HG03064 (cell line): Measurements from ENCODE around the gene XRN1.
"Not testable (repeated sequence)": the region's sequence is repeated elsewhere in the genome, so short reads cannot be mapped to it uniquely, and the experiment has no call there.

Source experiments
- ATAC-seq: cut with Tn5 transposase; IDR thresholded peaks from one replicate; pipeline ENCODE4 v1.9.1; 2021; ENCODE audit warnings: low read depth; ENCODE audit not compliant: unreplicated experiment

XRN1 gene

DNA sequence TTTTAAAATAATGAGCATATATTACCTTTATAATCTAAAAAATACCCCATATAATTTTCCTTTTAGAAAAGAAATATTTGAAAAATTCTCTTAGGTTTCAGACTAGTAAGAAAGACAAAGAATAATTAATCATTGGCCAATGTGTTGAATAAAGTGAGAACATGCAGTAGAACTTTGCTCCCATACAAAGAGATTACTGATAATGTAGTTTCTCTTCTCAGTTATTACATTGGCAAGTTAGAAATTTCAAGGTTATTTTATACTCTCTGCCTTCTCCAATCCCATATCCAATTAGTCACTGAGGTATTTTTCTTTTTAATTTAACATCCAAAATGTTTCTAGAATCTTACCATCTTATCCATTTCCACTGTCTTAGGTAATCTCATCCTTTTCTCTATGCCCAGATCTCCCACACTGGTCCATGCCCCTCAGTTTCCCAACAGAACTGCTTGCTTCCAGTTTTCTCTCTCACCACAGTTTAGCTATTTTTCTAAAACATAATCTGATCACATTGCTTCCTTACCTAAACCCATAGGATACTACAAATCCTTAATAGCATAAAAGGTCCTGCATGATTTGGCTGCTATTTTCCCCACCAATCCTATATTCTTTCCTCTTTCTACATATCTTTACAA is 10.8 kb downstream of the XRN1 start:
- no peak for ATAC-seq

GRCh38 chr3:142434503-142434902 is 13.3 kb downstream of the XRN1 start:
- ATAC-seq: no peak

GRCh38 chr3:142433110-142433509 is 14.7 kb downstream of the XRN1 start:
- no peak for ATAC-seq

- ATAC-seq: no peak
Observed at GRCh38 chr3:142429582-142429981, 18.3 kb downstream of the XRN1 start.

GRCh38 chr3:142424754-142425153 is 23.1 kb downstream of the XRN1 start:
- no peak for ATAC-seq

- ATAC-seq: no peak
Observed at GRCh38 chr3:142418926-142419592, 28.8 kb downstream of the XRN1 start.

DNA sequence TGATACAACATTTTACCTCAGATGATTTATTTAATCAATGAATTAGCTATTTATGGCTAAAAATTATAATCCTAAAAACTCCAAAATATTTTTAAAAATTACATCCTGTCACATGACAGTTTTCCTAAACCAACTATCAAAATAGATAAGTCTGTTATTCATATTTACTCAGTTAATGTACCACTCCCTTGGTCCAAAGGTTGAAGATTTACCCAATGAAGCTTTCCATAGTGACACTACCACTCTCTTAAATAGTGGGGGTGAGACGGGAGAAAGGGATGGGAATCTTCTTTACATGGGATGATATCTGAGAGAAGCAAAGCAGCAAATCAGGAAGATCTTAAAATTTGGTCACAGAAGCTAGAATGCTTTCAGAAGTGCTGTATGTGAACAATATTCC is 30.5 kb downstream of the XRN1 start:
- ATAC-seq: no peak

- not testable (repeated sequence) for ATAC-seq
Observed at GRCh38 chr3:142400537-142400936, 47.3 kb downstream of the XRN1 start.

DNA sequence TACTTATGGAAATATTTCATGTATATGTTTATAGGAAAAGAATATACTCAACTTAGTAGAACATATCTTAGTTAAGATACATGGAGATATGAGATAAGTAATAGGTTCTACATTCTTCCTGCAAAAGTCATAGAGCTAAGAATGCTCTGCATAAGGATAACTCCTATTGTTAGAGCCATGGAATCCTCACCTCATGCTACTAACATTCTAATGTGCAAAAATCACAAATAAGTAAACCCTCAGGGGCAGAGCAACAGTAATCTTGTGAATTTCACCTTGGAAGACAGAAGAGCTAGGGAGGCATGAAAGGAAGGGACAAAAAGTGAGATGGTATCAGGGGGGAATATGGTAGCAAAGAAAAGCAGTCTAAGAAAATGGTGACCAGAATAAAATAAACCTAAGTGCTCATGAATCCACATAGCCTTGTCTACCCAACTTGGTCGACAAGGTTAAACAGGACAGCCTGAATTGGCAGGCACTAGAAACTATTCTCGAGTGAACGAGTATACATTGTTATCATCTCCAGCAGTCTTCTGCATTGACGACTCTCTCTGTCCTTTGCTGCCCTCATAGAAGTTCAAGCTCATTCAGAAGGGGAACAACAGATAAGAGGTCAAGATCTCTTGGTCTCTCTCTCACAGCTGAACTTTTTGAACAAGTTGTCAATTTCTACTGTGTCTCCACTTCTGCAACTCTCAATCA is 52.8 kb downstream of the XRN1 start:
- ATAC-seq: no peak

DNA sequence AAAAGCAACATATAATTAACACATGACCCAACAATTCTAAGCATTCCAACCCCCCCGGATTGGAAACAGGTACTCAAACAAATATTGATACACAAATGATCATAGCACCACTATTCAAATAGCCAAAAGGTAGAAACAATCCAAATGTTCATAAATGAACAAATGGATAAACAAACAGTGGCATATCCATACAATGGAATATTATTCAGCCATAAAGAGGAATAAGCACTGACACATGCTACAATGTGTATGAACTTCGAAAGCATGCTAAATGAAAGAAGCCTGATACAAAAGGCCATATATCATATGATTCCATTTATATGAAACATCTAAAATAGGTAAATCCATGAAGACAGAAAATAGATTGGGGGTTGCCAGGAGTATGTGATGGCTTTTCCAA is 62.8 kb downstream of the XRN1 start:
- ATAC-seq: no peak

DNA sequence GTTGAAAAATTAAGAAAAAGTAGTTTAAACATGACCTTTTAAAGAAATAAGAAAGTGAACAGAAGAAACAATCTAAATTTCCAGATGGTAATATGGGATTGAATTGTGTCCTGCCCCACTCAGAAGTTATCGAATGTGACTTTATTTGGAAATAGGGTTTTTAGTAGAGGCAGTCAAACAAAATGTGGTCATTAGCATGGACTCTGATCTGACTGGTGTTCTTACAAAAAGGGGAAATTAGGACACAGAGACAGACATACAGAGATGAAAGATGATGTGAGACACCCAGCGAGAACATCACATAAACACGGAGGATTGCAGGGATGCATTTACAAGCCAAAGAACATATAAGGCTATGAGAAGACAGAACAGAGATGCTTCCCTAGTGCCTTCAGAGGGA is 73.2 kb downstream of the XRN1 start:
- ATAC-seq: no peak

DNA sequence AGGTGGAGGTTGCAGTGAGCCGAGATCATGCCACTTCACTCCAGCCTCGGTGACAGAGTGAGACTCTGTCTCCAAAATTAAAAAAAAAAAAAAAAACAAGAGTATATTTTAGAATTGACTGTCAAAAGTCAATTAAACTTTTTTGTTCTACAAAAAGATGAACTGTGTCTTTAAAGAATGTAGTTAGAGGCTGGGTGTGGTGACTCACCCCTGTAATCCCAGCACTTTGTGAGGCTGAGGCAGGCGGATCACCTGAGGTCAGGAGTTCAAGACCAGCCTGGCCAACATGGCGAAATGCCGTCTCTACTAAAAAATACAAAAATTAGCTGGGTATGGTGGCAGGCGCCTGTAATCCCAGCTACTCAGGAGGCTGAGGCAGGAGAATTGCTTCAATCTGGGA is 78.3 kb downstream of the XRN1 start:
- ATAC-seq: not testable (repeated sequence)

- no peak for ATAC-seq
Observed at GRCh38 chr3:142366434-142366833, 81.4 kb downstream of the XRN1 start.

GRCh38 chr3:142363936-142364467 is 83.8 kb downstream of the XRN1 start:
- ATAC-seq: no peak

DNA sequence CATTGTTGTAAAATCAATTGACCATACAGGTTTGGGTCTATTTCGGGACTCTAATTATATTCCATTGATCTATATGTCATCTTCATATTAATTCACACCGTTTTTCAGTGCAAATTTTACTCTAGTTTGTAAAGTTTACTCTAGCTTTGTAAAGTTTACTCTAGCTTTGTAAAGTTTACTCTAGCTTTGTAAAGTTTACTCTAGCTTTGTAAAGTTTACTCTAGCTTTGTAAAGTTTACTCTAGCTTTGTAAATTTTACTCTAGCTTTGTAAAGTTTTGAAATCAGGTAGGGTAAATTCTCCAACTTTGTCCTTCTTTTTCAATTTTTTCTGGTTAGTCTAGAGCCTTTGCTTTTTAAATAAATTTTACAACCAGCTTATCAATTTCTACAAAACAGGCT is 84.4 kb downstream of the XRN1 start:
- ATAC-seq: not testable (repeated sequence)

DNA sequence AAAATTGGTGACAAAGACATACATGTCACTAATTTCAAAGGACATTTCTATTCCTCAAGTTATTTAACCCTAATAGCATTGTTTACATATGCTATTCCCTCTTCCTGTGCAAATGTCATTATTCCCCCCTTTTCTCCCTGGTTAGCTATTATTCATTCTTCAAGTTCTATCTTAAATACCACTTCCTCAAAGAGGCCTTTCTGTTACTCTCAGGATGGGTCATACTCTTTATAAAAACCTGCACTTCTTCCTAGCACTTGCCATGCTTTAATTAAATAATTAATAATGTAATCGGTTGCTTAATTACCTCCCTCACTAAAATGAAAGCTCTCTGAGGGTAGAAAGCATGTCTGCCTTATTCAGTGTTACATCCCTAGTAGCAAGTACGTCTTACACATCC is 88.5 kb downstream of the XRN1 start:
- ATAC-seq: no peak

DNA sequence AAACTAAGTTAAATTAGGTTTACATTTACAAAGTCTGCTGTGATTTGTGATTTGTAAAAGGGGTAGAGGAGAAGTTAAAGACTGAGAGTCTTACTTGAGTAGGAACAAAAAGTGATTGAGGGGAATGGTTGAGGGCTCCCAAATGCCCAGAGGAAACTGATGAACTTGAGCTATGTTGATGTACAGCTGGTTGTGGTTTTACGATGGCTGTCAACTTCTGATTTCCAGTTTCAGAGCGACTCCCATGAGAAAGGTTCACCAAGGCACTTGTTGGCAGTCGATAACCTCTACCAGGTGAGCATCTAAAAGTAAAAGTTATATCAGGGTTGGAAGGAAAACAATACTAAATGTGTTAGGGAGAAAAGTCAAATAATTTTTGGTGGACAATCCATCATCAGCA is 91.0 kb downstream of the XRN1 start:
- peak; percentile 83 for ATAC-seq

DNA sequence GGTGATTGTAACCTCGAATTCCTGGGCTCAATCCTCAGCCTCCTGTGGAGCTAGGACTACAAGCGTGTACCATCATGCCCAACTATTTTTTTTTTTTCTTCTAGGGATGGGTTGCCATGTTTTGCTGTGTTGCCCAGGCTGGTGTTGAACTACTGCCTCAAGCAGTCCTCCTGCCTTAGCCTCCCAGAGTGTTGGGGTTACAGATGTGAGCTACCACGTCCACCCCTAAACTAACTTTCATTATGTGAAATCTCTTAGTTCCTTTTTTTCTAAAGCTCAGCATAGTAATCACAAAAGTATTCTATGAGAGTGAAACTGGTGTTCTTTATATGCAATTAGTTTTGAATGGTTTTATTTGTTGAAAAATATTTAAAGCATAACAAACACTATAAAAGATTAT is 92.1 kb downstream of the XRN1 start:
- no peak for ATAC-seq

DNA sequence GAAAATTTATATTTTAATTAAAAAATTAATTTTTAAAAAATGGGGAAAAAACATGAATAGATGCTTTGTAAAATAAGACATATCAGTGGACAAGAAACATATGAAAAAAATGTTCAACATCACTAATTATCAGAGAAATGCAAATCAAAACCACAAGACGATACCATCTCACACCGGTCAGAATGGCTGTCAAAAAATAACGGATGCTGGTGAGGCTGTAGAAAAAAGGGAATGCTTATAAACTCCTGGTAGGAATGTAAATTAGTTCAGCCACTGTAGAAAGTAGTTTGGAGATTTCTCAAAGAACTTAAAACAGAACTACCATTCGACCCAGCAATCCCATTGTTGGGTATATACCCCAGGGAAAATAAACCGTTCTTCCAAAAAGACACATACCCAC is 93.8 kb downstream of the XRN1 start:
- ATAC-seq: no peak

DNA sequence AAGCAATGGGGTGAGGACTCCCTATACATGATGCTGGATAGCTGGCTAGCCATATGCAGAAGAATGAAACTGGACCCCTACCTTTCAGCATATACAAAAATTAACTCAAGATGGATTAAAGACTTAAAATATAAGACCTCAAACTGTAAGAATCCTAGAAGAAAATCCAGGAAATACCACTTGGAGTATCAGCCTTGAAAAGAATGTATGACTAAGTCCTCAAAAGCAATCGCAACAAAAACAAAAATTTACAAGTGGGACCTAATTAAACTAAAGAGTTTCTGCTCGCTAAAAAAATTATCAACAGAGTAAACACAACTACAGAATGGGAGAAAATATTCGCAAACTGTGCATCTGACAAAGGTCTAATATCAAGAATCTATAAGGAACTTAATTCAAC is 94.3 kb downstream of the XRN1 start:
- ATAC-seq: no peak

GRCh38 chr3:142352698-142353097 is 95.1 kb downstream of the XRN1 start:
- not testable (repeated sequence) for ATAC-seq

GRCh38 chr3:142348460-142348859 is 99.4 kb downstream of the XRN1 start:
- no peak for ATAC-seq
